GM19468 (cell line): Measurements from ENCODE around the gene SPPL2C.

ENCODE experiments used
- ATAC-seq: cut with Tn5 transposase; IDR thresholded peaks from one replicate; pipeline ENCODE4 v1.9.1; 2021; ENCODE audit warnings: mild to moderate bottlenecking, moderate library complexity, moderate number of reproducible peaks; ENCODE audit not compliant: unreplicated experiment; ENCODE audit errors: extremely low read depth

Gene SPPL2C

GRCh38 chr17:45844695-45845375, at the start of gene SPPL2C:
Gene SPPL2C (plus strand): TSS chr17:45844881. CDS start chr17:45844907, 26 bp downstream.
- no peak for ATAC-seq

- ATAC-seq, result no peak
Measured at GRCh38 chr17:45800816-45801215, 43.9 kb upstream of the SPPL2C start.

- ATAC-seq, result no peak
Measured at GRCh38 chr17:45801421-45801820, 43.3 kb upstream of the SPPL2C start.

- no peak for ATAC-seq
Measured at GRCh38 chr17:45808845-45809244, 35.8 kb upstream of the SPPL2C start.

- ATAC-seq, result no peak
Measured at GRCh38 chr17:45809499-45809898, 35.2 kb upstream of the SPPL2C start.

- no peak for ATAC-seq
Measured at GRCh38 chr17:45812102-45812501, 32.6 kb upstream of the SPPL2C start.

- no peak for ATAC-seq
Measured at GRCh38 chr17:45813048-45813725, 31.5 kb upstream of the SPPL2C start.

GRCh38 chr17:45814622-45815606, 29.8 kb upstream of the SPPL2C start:
- no peak for ATAC-seq

- ATAC-seq, result no peak
Measured at GRCh38 chr17:45815752-45816151, 28.9 kb upstream of the SPPL2C start.

- ATAC-seq, result no peak
Measured at GRCh38 chr17:45818041-45818440, 26.6 kb upstream of the SPPL2C start.

- no peak for ATAC-seq
Measured at GRCh38 chr17:45818699-45819098, 26.0 kb upstream of the SPPL2C start.

GRCh38 chr17:45819632-45820031, 25.0 kb upstream of the SPPL2C start:
- no peak for ATAC-seq

GRCh38 chr17:45820052-45820780, 24.5 kb upstream of the SPPL2C start:
- no peak for ATAC-seq

- ATAC-seq, result no peak
Measured at GRCh38 chr17:45821147-45821546, 23.5 kb upstream of the SPPL2C start.

GRCh38 chr17:45823598-45823997, 21.1 kb upstream of the SPPL2C start:
- ATAC-seq, result no peak

GRCh38 chr17:45824475-45824874, 20.2 kb upstream of the SPPL2C start:
- no peak for ATAC-seq

GRCh38 chr17:45824901-45825492, 19.7 kb upstream of the SPPL2C start:
- no peak for ATAC-seq

GRCh38 chr17:45825792-45826191, 18.9 kb upstream of the SPPL2C start:
- no peak for ATAC-seq

- ATAC-seq, result no peak
Measured at GRCh38 chr17:45826919-45827588, 17.6 kb upstream of the SPPL2C start.
